Measurements from ENCODE around the gene CD101. TPM values are rescaled to one million over a fixed set of nuclear protein-coding genes. Genes with fewer than 3 reads are reported as not detected.

The CD101 gene
- total RNA-seq, 2 experiments from 2014 or later, result 2.1 to 2.2 TPM

DNA sequence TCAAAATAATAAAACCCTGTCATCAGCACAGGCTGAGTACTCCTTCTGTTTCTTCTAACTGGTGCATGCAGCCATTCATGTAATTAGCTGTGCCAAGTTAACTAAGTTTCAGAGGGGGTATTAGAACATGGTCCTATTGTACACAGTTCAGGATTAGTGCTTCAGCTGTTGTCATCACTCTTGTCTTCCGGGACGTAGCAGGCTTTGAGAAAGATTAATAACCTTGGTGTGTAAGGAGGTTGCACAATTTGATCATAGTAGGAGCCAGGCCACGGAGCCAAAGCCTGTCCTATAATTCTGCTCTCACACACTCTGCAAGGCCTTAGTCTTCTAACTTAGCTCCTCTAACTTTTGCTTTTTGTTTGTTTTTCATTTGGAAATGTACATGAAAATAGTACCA lies 47.1 kb upstream of the CD101 start:
- intact Hi-C loops (cut with DNase I, micrococcal nuclease), result no loop called here
- H3K27me3 Mint-ChIP-seq, result no peaks in the 10 kb centered on the region
- no peak overlapping the region for H3K4me3 ChIP-seq (ENCODE audit: low read length)
- H3K27me3 ChIP-seq (ENCODE audit: control insufficient read depth in 1 of 2, insufficient read depth in 2 of 2, low read length in 2 of 2), result no peaks in the 10 kb centered on the region
- no peaks in the 10 kb centered on the region for H3K9me3 ChIP-seq (ENCODE audit: control insufficient read depth in 1 of 2, insufficient read depth in 1 of 2, low read length in 2 of 2)
- no peaks in the 10 kb centered on the region for H3K36me3 ChIP-seq (ENCODE audit: insufficient read depth, low read length)
- DNase-seq (no peak), ATAC-seq (ENCODE audit: poor library complexity) (no peak)
- H3K4me1 Mint-ChIP-seq (ENCODE audit: low read depth), result no peaks in the 10 kb centered on the region
- H3K4me3 Mint-ChIP-seq, result no peak overlapping the region
- H3K4me1 ChIP-seq (ENCODE audit: insufficient read depth, low read length), result no peaks in the 10 kb centered on the region
- POLR2A ChIA-PET, result no interaction called here
- TF ChIP-seq CTCF (IDR thresholded peaks at IDR 0.05), result no peak
- no peak overlapping the region for H3K27ac Mint-ChIP-seq
- no peaks in the 10 kb centered on the region for H3K36me3 Mint-ChIP-seq (ENCODE audit: low read depth)
- CTCF ChIA-PET, result interaction anchor here (1.5 kb wide), 1 partner anchor 265 kb away, joined by 3 read pairs; no protein-coding TSS in a partner anchor
- no peak overlapping the region for H3K27ac ChIP-seq (ENCODE audit: low read depth in 1 of 2, low read length in 2 of 2)
- no peaks in the 10 kb centered on the region for H3K9me3 Mint-ChIP-seq

DNA sequence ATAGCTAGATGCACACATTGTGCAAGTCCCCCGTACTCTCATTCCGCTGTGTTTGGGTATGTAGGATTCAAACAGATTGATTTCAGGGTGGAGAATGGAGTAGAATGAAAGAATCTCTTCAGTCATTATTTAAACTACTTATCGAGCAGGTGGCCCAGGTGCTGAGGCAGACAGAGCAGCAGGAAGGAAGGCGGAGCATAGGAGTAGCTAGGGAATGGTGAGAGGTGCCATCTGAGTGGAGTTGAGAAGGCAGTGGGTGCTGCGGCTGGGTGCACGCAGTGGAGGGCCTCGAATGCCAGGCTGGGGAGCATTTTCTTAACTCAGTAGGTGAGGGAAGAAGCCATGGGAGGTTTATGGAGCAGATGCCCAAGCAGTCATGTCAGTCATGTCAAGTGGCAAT lies 45.2 kb upstream of the CD101 start:
- Mint-ChIP-seq H3K27me3 (no peaks in the 10 kb centered on the region), H3K36me3 (ENCODE audit: low read depth) (no peaks in the 10 kb centered on the region), H3K27ac (no peak overlapping the region), H3K4me3 (no peak overlapping the region), H3K9me3 (no peaks in the 10 kb centered on the region), H3K4me1 (ENCODE audit: low read depth) (peaks cover 5% of the 10 kb centered on the region)
- intact Hi-C loops (cut with DNase I, micrococcal nuclease), result no loop called here
- Histone ChIP-seq H3K36me3 (ENCODE audit: insufficient read depth, low read length) (no peaks in the 10 kb centered on the region), H3K27me3 (ENCODE audit: control insufficient read depth in 1 of 2, insufficient read depth in 2 of 2, low read length in 2 of 2) (no peaks in the 10 kb centered on the region), H3K27ac (ENCODE audit: low read depth in 1 of 2, low read length in 2 of 2) (no peak overlapping the region), H3K9me3 (ENCODE audit: control insufficient read depth in 1 of 2, insufficient read depth in 1 of 2, low read length in 2 of 2) (no peaks in the 10 kb centered on the region), H3K4me3 (ENCODE audit: low read length) (no peak overlapping the region), H3K4me1 (ENCODE audit: insufficient read depth, low read length) (no peaks in the 10 kb centered on the region)
- TF ChIP-seq CTCF (IDR thresholded peaks at IDR 0.05), result no peak
- ATAC-seq (ENCODE audit: poor library complexity) (no peak), DNase-seq (no peak)
- POLR2A ChIA-PET, result no interaction called here
- CTCF ChIA-PET, result no interaction called here

DNA sequence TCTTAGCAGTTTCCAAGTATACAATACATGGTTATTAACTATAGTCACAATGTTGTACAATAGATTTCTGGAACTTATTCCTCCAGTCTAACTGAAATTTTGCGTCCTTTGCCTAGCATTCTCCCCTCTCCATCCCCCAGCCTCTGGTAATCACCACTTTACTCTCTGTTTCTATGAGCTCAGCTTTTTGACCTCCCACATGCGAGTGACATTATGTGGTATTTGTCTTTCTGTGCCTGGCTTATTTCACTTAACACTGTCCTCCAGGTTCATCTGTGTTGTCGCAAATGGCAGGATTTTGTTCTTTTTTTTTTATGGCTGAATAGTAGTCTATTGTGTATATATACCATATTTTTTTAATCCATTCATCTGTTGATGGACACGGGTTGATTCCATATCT lies 43.9 kb upstream of the CD101 start:
- H3K9me3 ChIP-seq (ENCODE audit: control insufficient read depth in 1 of 2, insufficient read depth in 1 of 2, low read length in 2 of 2), result no peaks in the 10 kb centered on the region
- H3K4me3 Mint-ChIP-seq, result no peak overlapping the region
- H3K27ac ChIP-seq (ENCODE audit: low read depth in 1 of 2, low read length in 2 of 2), result no peak overlapping the region
- intact Hi-C loops (cut with DNase I, micrococcal nuclease), result no loop called here
- ATAC-seq (ENCODE audit: poor library complexity) (no peak), DNase-seq (no peak)
- peaks cover 6% of the 10 kb centered on the region for H3K4me1 ChIP-seq (ENCODE audit: insufficient read depth, low read length)
- H3K9me3 Mint-ChIP-seq, result no peaks in the 10 kb centered on the region
- POLR2A ChIA-PET, result interaction anchor here (0.7 to 1.2 kb wide), 2 partner anchors 30 to 71 kb away, joined by 3 to 4 read pairs; no protein-coding TSS in a partner anchor
- H3K27me3 ChIP-seq (ENCODE audit: control insufficient read depth in 1 of 2, insufficient read depth in 2 of 2, low read length in 2 of 2), result no peaks in the 10 kb centered on the region
- TF ChIP-seq CTCF (IDR thresholded peaks at IDR 0.05), result no peak
- no peak overlapping the region for H3K27ac Mint-ChIP-seq
- H3K4me3 ChIP-seq (ENCODE audit: low read length), result no peak overlapping the region
- CTCF ChIA-PET, result no interaction called here
- H3K36me3 Mint-ChIP-seq (ENCODE audit: low read depth), result no peaks in the 10 kb centered on the region
- H3K36me3 ChIP-seq (ENCODE audit: insufficient read depth, low read length), result no peaks in the 10 kb centered on the region
- H3K4me1 Mint-ChIP-seq (ENCODE audit: low read depth), result peaks cover 5% of the 10 kb centered on the region
- no peaks in the 10 kb centered on the region for H3K27me3 Mint-ChIP-seq
